Activated CD4-positive, alpha-beta T cell treated with anti-CD3 and anti-CD28 coated beads, Interleukin-2, amount 50 U/mL, for 48 hours (primary cell): Measurements from ENCODE around the gene CXCR6.
A peak's percentile ranks its signal among the peaks of the same experiment; 100 is the strongest.

Source experiments
- DNase-seq, 2 experiments: peaks; one replicate each; pipeline ENCODE4 v3.0.0-alpha.2; 2020

CXCR6 gene

DNA sequence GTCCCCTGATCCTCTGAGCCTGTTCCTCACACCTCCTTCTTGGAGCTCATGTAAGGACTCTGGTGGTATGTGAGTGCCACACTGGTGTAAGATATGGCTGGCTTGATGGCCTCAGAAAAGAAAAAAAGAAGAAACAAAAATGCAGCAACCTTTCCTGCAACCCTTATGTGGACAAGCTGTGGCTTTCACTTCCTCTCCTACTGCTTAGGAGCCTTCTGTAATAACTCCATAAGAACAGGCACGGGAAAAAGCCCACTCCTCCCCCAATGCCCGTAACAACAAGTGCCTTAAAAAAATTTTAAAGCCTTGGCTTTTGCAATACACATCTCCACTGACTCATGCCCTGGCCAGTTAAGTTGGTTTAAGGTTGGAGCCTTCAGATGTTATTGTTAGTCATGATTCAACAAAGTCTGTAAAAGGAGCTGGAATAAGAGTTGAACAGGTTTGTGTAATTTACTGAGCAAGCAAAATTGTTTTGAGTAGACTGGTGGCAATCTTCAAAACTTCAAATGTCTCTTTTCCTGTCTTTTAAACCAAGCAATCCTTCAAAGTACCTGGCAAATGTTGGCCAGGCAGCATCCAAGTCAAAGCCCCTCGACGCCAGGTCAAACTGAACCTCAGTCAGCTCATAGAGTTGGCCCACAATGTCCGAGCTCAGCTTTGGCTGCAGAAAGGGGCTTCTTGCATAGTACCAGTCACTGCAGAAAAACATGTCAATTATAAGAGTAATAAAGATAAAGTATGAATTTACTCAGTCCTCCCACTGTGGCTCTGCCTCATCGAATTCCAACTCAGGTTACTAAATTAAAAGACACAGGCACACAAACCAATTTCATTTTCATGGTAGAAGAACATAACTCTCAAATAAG lies 29.5 kb downstream of the CXCR6 start:
- DNase-seq = no peak

DNA sequence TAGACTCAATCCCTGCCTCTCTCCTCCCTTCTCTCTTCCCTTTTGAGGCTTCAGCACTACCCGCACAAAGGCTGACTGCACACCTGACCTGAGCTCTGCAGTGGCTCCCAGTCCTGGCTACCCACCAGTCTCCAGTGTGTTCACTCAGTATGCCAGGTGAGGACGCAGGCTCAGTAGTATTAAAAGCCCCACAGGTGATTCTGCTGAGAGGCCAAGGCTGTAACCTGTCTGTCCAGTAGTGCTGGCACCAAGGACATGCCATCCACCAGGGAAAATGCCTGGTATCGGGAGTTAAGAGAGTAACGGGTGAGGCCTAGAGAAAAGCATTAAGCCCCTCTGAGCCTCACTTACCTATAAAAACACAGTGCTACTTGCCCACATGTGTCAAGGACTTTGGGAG lies 31.4 kb downstream of the CXCR6 start:
- no peak for DNase-seq

DNA sequence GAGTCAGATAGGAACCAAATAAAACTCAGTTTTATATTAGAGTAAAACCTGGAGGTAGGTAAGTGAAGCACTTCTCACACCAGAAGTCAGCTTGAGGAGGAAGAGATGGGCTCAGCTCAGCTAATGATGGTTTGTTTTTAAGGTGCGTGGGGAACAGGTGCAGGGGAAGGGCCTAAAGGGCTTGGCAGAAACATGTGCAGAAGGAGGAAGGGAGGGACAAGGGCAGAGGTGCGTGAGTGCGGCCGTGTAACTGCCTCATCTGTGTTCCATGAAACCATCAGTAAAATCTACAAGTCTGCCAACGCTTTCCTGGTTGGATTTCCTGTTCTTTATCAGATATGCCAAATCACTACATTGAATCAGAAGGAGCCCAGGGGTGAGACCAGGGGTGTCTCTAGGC lies 32.4 kb downstream of the CXCR6 start:
- no peak for DNase-seq

DNA sequence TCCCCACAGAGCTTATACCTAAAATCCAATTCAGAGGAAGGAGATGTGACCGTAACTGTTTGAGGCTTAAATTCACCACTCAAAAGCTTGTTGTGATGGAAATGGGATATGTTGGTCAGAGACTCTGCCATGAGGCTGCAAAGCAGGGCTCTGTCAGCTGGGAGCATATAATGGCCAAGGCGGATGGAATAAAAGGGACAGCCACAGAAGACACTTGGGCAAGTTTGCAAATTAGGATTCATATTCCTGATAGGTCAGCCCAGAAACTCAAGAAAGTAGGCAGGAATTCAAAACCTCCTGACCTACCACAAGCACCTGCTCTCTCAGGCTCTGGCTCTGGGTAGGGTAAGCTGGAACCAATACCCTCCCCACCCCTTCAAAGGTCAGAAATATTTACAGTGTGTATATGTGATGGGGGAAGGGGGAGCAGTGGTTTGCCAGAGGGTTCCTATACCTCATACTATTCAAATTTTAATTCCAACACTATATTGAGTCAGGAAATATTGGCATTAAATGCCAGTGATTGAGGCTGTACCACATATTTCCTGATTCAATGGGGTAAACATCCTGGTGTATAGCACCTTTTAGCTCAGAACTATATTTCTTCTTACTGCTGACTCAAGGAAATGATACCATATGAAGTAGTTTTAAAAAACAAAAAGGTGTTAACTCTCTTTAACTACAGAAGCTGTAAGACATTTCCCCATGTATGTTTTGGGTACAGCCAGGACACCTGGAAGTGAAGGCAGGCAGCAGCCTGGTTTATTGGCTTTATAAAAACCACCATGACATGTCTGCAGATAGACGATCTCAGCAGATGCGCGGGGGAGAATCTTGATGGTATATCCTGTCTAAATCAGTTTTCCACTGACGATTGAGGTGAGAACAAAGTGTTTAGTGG lies 33.2 kb downstream of the CXCR6 start:
- no peak for DNase-seq

DNA sequence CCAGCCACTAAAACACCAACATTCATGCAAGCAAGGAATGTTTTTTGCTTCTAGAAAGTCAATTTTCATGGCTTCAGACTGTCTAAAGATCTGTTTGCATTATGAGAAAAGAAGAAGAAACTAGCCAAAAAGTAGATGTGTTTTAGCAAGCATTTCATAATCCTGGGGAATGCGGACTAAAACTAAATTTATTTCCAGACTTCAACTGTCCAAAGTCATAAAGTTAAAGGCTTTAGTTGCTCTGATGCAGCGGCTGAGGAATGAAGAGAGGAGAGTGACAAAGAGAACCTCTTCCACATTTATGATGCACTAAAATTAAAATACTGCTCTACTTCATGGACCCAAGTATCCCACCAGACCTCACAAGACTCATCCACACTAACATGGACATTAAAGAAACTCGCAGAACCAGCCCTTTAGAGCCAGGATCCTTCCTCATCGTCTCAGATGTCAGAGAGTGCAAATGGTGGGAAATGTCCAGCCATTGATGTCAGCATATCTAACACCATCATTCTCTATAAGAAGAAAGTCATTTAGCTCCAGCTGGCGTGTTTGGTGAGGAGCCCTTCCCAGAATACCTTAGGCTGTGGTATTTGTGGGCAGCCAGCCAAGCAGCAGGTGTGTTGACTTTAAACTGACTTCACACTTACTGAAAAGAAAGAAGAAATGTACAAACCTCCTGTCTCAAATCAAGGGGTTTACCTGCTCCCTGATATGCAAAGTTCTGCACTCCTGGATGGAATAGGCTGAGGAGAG lies 34.9 kb downstream of the CXCR6 start:
- DNase-seq = peak; percentile 55 to 66

DNA sequence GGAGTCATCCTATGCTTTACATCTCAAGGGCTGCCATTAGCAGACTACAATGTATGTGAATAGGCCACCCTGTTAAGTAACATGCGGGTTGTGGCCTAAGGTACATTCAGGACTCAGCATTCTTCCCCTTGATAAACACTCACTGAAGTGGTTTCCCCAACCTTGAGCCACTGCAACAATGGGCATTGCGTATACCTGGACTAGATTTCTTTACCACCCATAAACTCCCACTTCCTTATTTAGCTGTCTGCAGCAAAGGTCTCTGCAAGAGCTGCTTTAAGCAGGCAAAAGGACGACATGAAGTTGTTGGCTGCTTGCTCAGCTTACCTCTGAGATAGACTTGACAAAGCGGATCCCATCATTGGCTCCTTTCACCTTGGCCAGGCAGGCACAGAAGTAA lies 36.1 kb downstream of the CXCR6 start:
- DNase-seq = no peak

DNA sequence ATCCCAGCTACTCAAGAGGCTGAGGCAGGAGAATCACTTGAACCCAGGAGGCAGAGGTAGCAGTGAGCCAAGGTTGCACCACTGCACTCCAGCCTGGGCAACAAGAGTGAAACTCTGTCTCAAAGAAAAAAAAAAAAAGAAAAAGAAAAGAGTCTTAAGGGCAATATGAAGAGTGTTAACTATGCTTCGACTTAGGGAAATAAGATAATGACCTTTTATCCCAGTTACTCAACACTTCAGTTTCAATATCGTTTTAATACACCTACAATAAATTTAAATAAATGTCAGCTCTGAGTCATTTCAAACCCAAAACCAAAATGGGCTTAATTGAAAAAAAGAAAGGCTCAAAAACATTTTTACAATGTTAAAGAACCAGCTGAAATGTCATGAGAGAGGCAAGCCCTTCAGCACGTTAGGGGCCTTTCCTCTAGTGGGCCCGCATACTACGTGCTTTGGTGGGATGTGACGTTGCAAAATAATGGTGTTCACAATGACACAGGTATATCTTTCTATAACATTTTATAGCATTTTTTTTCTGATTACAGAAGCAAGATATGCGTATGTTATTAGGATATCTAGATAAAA lies 37.1 kb downstream of the CXCR6 start:
- no peak for DNase-seq

DNA sequence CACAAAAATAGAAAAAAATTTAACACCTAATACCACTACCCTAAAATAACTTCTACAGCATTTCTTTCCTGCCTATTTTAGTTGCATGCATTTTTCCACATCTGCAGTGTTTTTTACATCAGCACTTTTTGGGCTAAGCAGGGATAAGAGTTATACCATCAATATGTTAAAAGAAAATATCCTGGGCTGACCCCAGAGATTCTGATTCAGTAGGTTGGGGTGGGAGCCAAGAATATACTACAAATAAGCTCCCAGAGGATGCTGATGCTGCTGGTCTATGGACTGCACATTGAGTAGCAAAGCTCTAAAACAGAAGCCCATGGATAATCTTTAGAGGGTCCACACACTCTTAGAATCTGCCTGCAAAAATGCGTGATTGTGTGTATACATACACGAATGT lies 37.6 kb downstream of the CXCR6 start:
- DNase-seq = no peak

DNA sequence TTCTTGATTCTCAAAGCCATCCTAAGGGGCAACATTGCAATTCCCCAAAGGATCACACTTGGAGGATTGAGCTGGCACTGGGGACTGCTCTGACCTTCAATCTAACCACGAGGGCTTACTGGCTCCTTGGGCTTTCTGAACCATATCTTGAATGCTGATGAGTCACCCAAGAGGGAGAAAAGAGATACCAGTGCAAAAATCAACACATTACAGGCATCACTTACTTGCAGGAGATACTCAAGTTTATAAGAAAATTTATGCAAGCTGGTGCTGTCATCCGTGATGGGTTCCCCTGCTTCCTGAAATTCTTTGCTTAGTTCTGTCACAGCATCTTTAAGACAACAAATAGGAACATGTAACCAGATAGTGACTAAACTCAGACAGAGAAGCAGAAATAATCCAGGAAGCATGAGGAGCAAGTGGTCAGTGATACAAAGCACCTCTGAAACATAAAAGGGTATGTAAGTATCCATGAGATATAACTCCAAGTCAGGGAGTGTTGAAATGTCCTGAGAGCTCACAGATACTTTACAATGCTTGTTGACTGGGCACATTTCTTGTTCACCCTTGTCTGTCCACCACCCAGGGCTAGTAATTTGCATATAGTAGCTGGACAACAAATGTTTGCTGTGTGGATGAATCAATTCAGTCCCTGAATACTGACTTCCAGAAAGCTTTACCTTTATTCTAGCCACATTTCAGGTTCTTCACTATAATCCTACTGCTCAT lies 38.2 kb downstream of the CXCR6 start:
- DNase-seq = no peak

DNA sequence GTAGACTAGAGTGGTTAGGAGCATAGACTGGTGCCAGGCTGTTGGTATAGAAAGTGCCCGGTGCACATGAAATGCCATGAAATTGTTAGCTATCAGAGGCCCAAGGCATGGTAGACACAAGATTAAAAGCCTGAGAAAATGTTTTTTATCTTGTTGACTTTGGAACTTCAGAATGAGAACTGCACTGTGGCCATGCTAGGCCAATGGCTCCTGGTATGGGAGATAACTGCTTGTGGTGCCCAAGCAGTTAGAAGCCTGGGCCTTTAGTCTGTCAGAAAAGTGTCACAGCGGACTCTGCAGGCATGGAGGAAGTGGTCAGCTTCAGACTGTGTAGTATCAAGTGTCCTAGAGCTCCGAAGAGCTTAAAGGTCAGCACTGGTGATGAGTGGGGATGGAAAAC lies 40.5 kb downstream of the CXCR6 start:
- no peak for DNase-seq

DNA sequence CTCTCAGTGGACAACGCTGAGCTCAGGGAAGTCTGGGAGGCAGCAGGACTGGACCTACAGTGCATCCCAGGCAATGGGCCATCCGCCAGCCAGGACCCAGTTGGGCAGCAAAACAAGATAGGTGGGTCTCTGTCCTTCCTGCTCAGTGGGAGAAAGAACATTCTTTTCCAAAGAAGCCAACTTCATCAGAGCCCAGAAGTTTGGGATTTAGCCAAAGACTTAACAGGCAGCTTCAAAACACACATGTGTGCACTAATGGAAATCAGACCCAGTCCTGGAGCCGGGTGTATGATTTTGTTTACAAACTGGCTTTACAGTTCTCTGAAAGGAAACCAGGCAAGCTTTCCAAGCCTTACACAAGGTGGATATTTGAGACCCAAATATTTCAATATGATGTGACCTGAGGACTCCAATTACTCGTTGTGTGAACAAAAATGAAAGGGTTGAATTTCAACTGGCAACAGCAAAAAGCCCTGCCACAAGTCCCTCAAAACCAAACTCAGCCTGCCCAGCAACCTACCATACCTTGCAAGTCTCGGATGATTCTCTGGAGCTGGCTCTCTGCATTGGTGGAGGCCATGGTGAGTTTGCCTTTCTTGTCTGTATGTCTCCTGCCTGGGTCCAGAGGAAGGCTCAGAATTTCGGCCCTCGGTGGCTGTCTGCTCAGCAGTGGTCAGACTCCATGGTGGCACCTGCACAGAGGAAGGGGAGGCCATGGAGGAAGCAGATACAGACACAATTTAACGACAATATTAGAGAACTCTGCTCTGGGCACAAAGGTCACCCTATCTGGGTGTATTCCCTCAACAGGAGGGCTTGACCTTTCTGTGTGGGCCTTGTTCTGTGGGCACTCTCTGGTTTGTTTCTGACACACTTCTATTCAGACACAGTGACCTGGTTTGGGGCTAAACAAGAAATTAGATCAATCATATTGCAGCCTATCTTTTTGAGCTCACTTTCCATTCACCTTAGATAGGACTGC lies 41.4 kb downstream of the CXCR6 start:
- DNase-seq = no peak

DNA sequence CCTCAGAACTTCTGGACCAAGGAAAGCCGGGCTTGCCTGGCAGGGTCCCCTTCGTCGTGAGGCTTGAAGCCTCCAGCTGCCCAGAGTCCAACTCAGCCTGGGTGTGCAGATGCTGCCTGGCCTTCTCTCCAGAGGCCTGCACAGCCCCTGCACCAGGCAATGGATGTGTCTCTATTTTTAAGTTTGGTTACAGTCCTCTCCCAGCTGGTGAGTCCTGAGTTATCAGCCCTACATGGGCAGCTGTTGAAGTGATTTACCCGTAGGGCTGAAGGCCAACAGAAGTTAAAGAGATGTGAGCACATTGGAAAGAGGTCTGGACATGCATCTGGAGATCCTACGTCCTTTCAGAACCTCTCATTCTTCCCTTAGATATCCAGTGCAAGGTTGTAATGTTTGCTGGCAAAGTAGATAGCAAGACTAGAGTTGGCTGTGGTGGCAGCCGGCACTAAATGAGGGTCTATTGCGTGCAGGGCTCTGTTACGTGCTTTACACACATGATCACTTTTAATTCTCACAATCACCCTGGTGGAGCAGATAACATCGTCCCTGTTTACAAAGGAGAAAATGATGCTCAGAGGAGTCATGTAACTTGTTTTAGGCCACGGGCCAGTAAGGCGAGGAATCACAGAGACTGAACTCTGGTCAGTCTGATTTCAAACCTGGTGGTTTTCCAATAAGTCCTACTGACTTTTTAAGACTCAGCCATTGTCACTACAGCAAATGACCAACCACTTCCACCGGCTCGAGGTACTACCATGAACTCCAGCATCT lies 42.5 kb downstream of the CXCR6 start:
- no peak for DNase-seq

DNA sequence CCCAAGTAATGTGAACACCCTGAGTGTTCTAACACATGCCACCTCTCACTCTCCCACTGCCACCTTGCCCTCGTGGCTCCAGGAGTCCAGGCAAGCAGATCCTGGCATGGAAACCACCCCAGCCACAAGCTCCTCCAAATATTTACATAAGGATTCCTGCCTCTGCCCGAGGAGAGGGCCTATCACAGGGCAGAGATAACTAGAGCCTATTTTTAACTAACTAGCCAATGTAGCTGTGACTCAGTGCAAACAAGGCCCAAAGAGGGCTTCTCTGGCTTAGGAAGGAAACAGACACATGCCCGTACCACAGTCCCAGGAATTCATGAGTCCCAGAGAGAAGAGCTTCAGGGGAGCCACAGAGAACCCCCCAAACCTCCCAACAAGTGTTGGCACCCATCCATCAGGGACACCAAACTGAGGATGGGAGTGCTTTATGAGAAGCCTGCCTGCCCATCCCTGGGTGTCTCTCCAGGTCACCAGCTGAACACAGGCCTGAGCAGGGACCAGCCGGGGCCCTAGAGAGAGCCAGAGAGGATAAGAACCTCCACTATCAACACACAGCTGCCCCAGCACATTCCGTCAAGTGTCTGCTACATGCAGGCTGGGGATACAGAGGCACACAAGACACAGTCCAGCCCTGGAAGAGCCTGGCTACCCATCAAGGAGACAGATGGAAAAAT lies 43.2 kb downstream of the CXCR6 start:
- DNase-seq = no peak

DNA sequence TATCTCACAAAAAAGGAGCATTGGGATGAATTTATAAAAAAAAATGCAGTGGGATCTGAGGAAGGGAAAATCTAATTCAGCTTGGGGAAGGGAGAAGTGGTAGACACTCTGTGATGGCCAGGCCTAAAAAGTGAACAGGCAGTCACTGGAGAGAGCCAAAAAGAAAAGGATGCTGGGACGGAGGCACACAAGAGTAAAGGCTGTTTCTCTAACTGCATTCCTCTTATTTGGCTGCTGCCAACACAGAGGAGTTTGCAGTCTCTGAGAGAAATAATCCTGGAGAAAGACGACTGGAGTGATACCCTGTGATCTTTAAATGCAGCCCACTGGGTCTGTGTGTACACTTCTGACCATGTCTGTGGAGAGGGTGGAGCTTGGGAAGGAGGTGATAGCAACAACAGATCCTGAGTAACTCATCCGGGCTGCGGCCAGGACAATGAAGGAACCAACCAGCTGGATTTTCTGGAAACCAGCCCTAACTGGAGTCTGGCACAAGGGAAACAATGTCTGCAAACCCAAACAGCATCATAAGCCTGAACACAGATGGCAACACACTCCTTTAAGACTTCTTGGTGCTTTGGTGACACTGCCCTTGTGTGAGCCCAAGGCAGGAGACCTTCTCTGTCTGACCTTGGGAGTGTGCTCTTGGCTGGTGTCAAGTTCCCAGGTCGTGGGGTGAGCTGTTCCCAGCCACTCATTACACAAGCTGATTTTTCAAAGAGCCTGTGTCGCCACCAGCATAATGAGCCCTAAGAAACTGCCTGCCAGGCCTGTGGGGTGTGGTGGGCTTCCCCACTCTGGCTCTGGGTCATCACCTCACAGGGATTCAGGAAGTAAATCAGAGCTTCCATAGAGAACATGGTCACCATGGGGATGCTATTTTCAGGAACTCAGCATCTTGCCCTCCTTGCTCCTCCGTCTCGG lies 44.4 kb downstream of the CXCR6 start:
- no peak for DNase-seq

DNA sequence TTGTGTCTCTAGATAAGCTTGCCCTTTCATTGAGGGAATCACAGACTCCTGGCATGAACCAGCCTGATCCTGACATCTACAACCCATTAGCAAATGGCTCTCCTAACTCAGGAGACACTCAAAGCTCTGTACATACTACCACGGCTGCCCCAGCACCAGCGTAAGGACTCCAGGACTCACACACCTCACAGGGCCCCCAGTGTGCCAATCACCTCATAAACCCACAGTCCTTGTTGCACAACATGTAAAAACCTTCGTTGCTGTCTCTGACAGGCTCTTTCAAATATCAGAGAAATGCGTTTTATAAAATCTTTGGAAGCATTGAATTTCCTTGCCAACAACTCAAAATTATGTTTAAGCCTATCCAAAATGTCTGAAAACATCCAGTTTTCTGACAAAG lies 45.1 kb downstream of the CXCR6 start:
- DNase-seq = no peak

DNA sequence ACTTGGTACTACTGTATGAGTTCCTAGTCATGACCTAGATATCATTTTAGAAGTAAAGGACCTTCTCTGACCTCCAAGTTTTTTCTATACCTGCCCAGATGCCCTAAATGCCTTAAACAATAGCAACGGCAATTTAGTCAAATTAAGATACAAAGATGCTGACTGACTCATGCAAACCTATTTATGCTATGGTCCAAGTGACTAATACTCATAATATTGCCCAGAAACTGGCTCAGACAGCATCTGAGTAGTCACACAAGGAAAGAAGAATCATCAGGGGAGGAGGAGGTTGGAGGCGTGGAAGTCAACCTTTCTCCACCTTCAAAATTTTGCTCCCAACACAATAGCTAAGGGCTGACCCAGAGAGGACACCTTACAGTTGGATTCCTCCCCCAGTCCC lies 45.5 kb downstream of the CXCR6 start:
- no peak for DNase-seq

DNA sequence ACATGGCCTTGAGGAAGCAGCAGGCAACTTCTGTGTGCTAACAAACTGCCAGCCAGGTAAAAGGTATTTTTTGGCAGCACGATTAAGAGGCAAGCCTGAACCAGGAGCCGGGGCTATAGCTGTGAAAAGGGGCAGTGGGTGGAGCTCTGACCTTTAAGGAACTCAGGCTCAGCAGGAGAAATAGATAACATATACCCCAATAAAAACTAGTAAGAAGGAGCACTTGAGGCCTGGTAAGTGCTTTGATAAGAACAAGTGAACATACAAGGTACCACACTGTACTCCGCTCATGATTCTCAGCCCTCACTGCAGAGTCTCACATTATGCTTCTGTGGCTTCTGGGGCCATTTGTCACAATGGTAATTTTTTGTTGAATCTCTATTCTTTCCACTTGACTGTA lies 46.9 kb downstream of the CXCR6 start:
- no peak for DNase-seq

DNA sequence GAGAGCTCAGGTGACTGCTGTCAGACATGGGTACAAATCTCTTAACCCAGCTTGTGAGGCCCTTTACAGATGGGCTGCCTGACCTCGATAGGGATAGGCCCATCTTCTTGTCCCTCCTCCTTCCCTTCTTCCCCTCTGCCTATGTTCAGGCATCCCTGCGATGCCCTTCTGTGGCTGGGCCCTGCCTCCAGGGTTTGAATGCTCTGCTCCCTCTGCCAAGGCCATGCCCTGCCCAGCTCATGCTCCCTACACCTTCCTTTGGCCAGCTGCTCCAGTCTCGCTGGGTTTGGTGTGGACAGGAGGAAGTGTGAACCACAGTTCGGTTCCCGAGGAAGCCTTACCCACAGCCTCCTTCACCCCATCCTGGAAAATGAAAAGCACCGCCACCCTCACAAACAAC lies 48.1 kb downstream of the CXCR6 start:
- DNase-seq = no peak
